Esophagus muscularis mucosa (tissue), 4 donors: Measurements from ENCODE around the gene CORO2B.

Experiments
- CTCF ChIP-seq, 3 experiments: fragments of 200-600 bp in 2 of 3; fragments of 450-650 bp in 1 of 3; sonication (generic) in 2 of 3; IDR thresholded peaks; one replicate each; pipeline ENCODE4 v1.5.1; 2017 to 2019; ENCODE audit warnings: antibody characterized with exemption in 3 of 3, mild to moderate bottlenecking in 2 of 3, moderate library complexity in 1 of 3
- EP300 ChIP-seq: sonication (generic); formaldehyde crosslinking; IDR thresholded peaks from one replicate; pipeline ENCODE4 v1.6.1; 2017; ENCODE audit warnings: antibody characterized with exemption
- POLR2A ChIP-seq: fragments of 450-650 bp; IDR thresholded peaks from one replicate; pipeline ENCODE4 v1.6.1; 2017; ENCODE audit warnings: antibody characterized with exemption, moderate library complexity, mild to moderate bottlenecking, low read depth
- POLR2AphosphoS5 ChIP-seq, 2 donors: sonication (generic); formaldehyde crosslinking; IDR thresholded peaks; one replicate each; pipeline ENCODE4 v1.6.1; 2017; ENCODE audit warnings: antibody characterized with exemption in 2 of 2

- TF ChIP-seq POLR2A, result no peak
- no peak for TF ChIP-seq POLR2AphosphoS5 (IDR thresholded peaks at IDR 0.05)
- no peak for TF ChIP-seq CTCF (IDR thresholded peaks at IDR 0.05)
- no peak for TF ChIP-seq EP300
These were observed 89.2 kb downstream of the CORO2B start for GRCh38 chr15:68667800-68668625.
